UCSD-AML1 (cell line): ENCODE measurements around the gene PLEKHM2.
A peak's percentile ranks its signal among the peaks of the same experiment; 100 is the strongest.
"Not testable (repeated sequence)": the region's sequence is repeated elsewhere in the genome, so short reads cannot be mapped to it uniquely, and the experiment has no call there.

ENCODE experiments used
- DNase-seq: peaks from one replicate; lab custom pipeline; 2025; ENCODE audit not compliant: unreplicated experiment; lab: John Stamatoyannopoulos, UW

PLEKHM2 gene, protein sequence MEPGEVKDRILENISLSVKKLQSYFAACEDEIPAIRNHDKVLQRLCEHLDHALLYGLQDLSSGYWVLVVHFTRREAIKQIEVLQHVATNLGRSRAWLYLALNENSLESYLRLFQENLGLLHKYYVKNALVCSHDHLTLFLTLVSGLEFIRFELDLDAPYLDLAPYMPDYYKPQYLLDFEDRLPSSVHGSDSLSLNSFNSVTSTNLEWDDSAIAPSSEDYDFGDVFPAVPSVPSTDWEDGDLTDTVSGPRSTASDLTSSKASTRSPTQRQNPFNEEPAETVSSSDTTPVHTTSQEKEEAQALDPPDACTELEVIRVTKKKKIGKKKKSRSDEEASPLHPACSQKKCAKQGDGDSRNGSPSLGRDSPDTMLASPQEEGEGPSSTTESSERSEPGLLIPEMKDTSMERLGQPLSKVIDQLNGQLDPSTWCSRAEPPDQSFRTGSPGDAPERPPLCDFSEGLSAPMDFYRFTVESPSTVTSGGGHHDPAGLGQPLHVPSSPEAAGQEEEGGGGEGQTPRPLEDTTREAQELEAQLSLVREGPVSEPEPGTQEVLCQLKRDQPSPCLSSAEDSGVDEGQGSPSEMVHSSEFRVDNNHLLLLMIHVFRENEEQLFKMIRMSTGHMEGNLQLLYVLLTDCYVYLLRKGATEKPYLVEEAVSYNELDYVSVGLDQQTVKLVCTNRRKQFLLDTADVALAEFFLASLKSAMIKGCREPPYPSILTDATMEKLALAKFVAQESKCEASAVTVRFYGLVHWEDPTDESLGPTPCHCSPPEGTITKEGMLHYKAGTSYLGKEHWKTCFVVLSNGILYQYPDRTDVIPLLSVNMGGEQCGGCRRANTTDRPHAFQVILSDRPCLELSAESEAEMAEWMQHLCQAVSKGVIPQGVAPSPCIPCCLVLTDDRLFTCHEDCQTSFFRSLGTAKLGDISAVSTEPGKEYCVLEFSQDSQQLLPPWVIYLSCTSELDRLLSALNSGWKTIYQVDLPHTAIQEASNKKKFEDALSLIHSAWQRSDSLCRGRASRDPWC

DNA sequence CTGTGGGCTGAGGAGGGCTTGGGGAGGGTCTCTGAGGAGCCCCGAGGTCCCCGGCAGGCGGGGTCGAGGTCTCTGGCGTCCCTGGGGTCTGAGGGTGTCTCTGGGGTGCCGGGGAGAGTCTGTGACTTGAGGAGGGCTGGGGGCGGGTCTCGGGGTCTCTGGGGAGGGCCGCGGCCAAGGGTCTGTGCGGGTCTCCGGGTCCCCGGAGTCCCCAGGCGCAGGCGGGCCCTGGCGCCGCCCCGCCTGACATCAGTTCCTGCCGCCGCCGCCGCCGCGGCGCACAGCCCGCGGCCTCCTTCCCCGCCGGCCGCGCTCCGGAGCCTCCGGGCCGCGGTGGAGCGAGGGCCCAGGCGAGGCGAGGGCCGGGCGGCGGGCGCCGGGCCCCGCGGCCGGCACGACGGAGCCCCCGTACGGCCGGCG, at the start of gene PLEKHM2:
PLEKHM2 (plus strand) TSS at position 279 of the 420 bp plus-strand sequence. CDS start 239 bp downstream, outside the sequence.
- peak; percentile 55 for DNase-seq

DNA sequence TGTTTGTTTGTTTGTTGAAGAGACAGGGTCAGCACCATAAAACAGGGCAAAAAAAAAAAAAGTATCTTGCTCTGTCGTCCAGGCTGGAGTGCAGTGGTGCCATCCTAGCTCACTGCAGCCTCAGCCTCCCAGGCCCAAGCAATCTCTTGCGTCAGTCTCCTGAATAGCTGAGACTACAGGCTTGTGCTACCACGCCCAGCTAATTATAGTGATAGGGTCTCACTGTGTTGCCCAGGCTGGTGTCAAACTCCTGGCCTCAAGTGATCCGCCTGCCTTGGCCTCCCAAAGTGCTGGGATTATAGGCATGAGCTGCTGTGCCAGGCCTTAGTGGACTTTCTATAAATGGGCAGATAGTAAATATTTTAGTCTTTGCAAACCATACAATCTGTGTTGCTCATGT, 47.7 kb upstream of the PLEKHM2 start:
- no peak for DNase-seq

DNA sequence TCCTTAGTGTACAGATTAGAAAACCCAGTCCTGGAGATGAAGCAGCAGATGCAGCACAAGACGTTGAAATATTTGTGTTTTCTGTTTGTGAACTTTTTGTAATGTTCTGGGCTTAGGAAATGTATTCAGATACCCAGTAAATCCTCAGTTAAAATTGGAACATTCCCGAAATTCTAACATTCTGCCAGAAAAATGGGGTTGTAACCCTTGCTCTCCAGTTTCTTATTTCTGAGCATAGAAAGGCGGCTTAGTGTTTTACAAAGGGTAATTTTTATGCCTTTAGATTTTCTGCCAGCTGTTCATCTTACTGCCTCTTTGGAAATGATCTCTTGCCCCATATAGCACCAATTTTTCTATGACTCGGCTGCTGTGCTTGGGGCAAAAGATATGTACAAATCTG, 46.3 kb upstream of the PLEKHM2 start:
- DNase-seq = no peak

DNA sequence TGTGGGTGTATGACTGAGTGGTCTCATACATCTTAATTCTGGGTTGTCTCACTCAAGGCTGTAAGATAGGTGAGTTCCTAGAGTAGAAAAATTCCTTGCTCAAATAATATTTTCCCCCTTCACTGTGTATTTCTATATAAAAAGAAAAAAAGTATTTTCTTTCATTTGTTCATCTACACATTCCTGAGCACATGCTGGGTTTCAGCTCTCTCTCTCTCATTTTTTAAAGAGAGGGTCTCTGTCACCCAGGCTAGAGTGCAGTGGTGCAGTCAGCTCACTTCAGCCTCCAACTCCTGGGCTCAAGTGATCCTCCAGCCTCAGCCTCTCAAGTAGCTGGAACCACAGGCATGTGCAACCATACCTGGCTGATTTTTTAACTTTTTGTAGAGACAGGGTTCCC, 44.9 kb upstream of the PLEKHM2 start:
- no peak for DNase-seq

DNA sequence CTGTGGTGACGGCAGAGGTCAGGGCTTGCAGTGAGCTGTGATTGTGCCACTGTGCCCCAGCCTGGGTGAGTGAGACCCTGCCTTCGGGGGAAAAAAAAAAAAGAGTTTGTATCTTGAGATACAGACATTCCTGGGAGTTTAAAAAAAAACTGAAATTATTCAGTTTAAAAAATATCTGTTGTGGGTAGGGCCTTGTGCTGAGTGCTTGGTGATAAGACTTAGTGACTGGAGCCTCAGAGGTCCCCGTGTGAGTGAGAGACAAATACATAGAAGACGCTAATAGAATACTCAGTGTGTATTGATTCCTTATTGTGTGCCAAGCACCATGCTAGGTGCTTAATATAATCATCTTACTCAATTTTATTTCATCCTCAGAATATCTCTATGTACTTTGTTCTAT, 44.2 kb upstream of the PLEKHM2 start:
- no peak for DNase-seq

DNA sequence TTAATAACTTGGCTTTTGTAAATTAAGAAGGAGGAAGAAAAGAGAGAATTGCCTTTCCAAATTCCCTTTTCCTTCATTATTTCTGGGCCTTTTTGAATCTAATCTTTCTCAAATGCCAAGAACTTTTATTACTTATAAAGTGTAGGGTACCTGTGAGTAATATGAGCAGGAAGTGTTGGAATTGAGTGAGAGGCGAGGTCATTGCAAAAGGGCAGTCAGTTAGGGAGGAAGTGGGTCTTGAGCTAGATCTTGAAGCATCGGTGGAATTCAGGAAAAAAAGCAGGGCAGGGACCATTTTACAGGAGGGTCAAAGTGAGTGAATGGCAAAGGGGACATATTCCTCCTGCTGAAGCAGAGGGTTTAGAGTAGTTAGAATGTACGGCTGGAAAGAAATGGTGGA, 43.5 kb upstream of the PLEKHM2 start:
- DNase-seq = no peak

DNA sequence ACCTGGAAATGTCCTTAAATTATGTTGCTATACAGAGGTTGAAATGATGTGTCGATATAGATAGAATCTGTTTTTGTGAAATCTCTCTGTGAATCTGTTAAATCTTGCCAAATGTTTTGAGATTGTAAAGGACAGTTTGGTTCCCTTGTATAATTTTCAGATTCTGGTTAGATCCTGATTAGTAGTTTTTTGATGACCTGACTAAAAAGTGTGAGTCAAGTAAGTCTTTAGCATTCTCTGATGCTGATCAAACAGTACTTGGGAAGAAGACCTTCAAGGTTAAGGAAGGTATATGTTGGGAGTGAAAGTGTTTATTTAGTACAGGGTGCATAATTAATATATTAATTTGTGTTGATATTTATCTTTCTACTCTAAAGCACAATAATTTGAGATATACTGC, 34.2 kb upstream of the PLEKHM2 start:
- no peak for DNase-seq

DNA sequence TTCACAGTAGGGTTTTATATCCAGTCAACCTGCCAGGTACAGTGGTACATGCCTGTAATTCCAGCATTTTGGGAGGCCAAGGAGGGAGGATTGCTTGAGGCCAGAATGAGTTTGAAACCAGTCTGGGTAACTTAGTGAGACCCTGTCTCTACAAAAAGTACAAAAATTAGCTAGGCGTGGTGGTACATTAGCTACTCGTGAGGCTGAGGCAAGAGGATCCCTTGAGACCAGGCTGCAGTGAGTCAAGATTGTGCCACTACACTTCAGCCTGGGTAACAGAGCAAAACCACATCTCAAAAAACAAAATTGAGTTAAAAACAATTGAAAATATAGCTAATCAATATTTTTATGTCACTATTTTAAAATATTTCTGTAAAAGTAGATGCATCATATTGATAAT, 33.7 kb upstream of the PLEKHM2 start:
- no peak for DNase-seq

DNA sequence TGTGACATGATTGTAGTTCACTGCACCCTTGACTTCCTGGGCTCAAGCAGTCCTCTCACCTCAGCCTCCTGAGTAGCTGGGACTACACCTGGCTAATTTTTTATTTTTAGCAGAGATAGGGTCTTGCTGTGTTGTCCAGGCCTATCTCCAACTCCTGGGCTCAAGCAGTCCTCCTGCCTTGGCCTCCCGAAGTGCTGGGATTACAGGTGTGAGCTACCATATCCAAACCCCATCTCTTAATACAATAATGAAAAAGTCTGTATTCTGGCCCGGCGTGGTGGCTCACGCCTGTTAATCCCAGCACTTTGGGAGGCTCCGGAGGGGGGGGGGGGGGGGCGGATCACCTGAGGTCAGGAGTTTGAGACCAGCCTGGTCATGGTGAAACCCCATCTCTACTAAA, 32.0 kb upstream of the PLEKHM2 start:
- DNase-seq = not testable (repeated sequence)

DNA sequence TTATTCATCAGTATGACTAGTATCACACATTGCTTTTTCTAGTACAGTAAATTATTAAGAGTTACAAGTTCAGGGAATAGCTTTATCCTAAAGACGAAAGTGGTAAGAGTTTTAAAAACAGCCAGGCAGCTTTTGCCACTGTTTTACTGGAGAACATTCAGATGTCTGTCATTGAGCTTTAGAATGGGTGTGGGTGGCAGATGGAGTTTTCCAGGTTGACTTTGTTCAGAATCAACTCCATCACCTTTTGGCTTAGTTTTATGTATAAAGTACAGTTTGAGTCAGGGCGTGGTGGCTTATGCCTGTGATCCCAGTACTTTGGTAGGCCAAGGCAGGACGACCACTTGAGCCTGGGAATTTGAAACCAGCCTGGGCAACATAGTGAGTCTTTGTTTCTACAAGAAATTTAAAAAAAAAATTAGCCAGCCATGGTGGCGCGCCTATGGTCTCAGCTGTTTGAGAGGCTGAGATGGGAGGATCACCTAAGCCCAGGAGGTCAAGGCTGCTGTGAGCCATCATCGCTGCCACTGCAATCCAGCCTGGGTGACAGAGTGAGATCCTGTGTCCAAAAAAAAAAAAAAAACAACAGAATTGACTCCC, 29.9 kb upstream of the PLEKHM2 start:
- no peak for DNase-seq

DNA sequence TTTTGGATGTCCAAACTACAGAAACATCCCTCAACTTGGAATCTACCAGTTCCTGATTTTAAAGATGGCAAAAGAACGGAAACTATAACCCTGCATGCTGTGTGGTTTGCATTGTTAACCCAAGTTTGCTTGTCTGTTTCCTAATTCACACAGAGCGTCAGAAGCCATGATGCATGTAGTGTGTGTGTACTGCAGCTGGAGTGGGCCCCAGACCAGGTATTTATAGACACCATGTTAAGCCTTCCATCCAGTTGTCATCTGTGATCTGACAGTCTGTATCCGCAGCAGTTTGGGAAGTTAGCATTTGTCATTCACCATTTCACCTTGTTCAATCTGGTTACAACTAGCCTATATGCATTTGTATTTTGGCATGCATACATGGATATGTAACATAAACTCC, 27.7 kb upstream of the PLEKHM2 start:
- DNase-seq = no peak

DNA sequence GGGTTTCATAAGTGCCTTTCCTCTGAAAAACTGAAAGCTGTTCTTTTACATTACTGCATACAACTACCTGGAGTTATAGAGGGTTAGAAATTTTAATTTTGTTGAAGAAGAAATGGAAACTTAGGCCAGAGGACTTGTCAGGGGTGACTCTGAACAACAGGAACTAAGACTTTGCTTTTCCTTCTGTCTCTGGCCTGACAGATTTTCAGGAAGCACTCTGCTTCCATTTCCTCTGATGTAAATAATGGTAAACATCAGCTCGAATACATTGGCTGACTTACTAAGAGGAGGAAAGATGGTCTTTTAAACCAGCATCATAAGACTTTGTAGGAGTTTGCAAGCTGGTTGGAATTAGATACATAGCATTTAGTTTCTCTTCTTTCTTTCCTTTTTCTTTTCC, 27.1 kb upstream of the PLEKHM2 start:
- no peak for DNase-seq

DNA sequence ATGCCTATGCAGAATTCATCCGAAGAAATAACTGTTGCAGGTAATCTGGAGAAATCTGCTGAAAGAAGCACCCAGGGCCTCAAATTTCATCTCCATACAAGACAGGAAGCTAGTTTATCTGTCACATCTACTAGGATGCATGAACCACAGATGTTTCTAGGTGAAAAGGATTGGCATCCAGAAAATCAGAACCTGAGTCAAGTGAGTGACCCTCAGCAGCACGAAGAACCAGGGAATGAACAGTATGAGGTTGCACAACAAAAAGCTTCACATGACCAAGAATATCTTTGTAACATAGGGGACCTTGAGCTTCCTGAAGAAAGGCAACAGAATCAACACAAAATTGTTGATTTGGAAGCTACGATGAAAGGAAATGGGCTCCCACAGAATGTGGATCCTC, 24.0 kb upstream of the PLEKHM2 start:
- no peak for DNase-seq

DNA sequence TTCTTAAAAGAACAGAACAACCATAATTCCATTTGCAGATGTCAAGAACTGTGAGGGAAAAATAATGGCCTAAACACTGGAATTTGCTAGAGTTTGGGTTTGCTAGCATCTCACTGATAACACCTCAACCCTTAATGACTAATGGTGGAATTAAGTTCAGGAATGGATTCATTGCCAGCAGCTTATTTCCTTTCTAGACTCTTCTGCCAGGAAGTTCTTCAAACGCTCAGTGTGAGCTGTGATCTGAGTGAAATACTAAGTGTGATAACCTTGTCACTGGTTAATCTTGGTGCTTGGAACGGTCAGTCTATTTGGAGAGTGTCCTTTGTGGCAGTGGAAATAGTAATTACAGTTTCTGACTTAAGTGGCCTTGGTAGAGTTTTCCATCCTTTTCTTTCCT, 21.6 kb upstream of the PLEKHM2 start:
- no peak for DNase-seq

DNA sequence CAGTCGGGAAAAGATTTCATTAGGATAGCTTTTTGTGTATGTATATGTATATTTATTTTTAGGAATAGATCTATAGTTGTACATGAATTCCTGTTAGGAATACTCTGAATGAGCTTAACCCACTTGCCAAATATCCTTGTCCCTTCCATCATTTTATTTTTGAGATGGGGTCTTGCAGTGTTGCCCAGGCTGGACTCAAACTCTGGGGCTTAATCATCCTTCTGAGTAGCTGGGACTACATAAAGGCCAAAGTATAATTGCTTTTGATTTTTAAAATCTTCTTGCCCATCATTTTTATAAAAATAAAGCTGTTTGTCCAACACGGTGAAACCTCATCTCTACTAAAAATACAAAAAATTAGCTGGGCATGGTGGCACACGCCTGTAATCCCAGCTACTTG, 20.2 kb upstream of the PLEKHM2 start:
- no peak for DNase-seq

DNA sequence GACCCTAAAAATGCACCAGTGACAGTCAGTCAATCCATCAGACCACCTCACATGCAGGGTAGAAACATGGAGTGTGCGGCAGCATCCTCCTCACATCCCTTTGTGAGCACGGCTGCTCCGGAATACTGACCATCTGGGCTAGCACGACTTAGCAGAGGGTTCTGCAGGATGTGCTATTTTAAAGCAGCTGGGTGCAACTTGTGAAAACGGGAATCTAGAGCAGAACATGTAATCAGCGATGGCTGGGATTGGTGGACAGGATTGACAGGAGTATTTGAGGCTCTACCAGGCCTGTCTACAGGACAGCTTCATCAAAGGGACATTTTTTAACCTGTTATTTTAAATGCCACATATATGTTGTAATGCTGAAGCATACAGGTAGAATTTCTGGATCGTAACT, 16.8 kb upstream of the PLEKHM2 start:
- DNase-seq = no peak

DNA sequence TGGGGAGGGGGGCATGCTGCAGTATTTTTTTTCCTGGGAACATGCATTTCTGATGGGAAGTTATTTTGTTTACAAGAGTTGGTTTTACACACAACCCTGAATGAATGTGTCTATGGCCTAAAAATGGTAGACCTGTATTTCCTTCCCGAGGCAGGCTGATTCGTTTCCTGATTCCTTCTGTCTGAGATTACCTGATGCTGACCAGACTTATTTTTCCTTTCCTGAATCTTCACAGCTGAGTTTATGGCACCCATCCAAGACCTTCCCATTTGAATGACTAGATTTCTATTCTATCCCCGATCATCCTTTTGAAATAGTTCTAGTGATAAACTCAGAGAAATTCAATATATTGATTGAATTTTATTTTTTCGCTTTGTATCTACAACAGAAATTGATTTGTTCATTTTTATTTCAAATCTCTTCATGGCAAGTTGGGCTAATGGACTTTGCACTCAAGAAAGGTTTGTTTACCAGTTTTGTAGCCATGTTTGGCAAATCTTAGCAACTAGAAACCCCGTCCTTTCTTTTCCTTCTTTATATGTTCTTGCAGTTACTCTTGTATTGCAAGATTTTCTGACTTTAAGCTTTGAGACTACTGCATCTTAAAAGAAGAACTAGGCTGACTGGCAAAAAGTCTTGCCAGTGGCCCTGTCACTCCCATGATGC, 15.9 kb upstream of the PLEKHM2 start:
- DNase-seq = no peak

DNA sequence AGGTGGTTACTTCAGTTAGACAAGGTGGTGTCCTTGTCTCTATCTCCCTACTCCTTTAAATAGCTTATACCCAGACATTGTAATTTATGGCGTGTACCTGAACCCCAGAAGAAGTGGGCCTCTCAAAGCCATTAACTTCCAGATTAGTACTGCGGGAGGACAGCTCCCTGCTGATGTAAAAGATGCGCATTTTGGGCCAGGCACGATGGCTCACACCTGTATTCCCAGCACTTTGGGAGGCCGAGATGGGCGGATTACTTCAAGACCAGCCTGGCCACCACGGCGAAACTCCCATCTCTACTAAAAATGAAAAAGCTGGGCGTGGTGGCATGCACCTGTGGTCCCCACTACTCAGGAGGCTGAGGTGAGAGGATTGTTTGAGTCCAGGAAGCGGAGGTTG, 15.0 kb upstream of the PLEKHM2 start:
- DNase-seq = no peak

DNA sequence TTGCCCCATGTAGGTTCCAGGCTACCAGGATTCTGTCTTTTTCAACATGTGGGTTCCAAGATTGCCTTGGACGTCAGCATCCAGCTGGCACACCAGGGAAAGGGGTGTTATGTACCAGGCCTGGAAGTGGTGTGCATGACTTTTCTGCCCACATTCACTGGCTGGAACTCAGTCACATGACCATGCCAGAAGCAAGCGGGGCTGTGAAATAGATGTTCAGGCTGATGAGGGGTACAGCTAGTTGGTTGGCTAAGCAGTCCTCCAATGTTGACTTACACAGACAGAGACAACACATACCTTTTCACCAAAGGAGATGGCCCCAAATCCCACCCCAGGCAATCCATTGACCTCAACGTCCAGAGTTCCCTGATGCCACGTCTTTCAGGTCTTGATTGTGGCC, 14.3 kb upstream of the PLEKHM2 start:
- no peak for DNase-seq

DNA sequence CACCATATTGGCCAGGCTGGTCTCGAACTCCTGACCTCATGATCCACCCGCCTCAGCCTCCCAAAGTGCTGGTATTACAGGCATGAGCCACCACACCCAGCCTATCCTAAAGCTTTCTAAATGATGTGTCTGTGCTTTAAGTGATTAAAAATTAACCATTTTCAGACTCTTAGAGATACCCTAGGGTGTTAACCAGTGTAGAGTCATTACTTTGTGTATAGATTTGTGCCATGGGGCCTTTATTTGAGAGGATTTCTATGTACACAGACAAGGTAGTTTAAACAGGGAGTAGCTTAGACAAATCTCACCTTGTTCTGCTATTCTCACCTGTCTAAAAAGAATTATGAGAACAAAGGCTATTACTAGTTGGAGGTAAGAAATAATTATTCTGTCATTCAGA, 12.7 kb upstream of the PLEKHM2 start:
- no peak for DNase-seq
